LNCAP (cell line): ENCODE results near the gene OR2AT4.

ENCODE experiments used
- TF ChIP-seq, protein P1 (sequence below): fragments of 450-650 bp; IDR thresholded peaks from 2 replicates; pipeline ENCODE4 v1.5.1; 2017; ENCODE audit warnings: mild to moderate bottlenecking

The OR2AT4 gene

DNA sequence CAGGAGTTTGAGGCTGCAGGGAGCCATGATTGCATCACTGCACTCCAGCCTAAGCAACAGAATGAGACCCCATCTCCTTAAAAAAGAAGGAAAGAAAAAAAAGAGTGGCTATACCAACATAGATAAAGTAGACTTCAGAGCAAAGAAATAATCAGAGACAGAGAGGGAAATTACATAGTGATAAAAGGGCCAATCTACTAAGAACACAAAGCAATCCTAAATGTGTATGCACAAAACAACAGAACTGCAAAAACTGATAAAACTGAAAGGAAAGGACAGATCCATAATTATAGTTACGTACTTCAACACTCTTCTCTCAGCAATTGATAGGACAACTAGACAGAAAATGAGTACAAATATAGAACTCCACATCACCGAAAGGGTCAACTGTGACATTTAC, 17.8 kb upstream of the OR2AT4 start:
- TF ChIP-seq, protein P1, sequence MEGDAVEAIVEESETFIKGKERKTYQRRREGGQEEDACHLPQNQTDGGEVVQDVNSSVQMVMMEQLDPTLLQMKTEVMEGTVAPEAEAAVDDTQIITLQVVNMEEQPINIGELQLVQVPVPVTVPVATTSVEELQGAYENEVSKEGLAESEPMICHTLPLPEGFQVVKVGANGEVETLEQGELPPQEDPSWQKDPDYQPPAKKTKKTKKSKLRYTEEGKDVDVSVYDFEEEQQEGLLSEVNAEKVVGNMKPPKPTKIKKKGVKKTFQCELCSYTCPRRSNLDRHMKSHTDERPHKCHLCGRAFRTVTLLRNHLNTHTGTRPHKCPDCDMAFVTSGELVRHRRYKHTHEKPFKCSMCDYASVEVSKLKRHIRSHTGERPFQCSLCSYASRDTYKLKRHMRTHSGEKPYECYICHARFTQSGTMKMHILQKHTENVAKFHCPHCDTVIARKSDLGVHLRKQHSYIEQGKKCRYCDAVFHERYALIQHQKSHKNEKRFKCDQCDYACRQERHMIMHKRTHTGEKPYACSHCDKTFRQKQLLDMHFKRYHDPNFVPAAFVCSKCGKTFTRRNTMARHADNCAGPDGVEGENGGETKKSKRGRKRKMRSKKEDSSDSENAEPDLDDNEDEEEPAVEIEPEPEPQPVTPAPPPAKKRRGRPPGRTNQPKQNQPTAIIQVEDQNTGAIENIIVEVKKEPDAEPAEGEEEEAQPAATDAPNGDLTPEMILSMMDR = no peak

DNA sequence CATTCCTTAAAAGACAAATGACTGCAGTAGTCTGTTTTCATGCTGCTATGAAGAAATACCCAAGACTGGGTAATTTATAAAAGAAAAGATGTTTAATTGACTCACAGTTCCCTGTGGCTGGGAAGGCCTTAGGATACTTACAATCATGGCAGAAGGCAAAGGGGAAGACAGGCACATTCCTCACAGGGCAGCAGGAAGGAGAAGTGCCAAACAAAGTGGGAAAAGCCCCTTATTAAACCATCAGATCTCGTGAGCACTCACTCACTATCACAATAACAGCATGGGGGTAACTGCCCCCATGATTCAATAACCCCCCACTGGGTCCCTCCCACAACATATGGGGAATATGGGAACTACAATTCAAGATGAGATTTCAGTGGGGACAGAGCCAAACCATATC, 16.4 kb upstream of the OR2AT4 start:
- TF ChIP-seq, protein P1 = no peak

DNA sequence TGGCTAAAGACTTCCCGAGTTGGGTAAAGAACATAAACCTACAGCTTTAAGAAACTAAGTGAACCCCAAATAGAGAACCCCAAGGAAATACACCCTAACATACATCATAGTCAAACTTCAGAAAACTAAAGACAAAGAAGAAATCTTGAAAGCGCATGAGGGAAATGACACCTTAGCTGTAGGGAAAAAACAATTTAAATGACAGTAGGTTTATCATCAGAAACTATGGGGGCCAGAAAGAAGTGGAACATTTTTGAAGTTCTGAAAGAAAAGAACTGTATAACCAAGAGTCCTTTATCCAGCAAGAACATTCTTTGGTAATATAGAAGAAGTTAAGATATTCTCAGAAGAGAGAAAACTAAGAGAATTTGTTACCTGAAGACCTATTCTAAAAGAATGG, 15.5 kb upstream of the OR2AT4 start:
- TF ChIP-seq, protein P1 = no peak

DNA sequence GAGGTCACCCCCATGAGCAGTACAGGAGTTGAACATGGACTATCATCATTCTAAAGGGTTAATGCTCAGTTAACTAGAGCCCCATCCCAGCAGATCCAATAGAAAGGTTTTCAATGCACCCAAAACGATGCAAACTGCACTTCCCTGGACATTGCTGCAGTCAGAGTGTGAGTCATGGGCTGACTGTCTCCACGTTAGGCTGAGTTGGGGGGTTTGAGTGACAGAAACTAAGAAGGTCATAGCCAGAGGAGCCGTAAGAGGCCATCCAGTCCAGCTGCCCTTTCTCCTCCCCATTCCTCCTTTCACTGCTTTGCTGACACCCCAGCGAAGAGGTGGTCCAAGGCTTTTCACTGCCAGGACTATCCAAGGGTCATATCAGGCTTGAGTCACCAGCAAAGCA, 10.5 kb upstream of the OR2AT4 start:
- TF ChIP-seq, protein P1 = no peak

DNA sequence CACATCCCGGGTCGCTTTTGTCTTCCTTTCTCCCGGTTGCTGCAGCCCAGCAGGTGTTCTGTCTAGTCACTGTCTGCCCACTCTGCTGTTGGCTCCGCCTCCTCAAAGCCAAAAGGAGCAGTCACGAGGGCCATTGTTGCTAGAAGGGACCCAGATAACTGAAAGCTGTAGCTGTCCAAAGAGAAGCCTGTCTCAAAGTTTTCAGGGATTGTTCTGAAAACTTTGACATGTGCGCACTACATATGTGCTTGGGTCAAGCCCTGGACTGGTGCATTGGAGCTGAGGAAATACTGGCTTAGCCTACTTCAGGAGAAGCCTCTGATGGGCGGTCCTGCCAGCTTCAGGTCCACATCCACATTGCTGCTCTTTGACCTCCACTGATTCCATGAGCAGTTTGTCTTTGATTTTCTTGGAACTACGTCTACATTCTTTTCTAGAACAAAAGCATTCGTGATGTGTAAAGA, 8.8 kb upstream of the OR2AT4 start:
- TF ChIP-seq, protein P1 = no peak

DNA sequence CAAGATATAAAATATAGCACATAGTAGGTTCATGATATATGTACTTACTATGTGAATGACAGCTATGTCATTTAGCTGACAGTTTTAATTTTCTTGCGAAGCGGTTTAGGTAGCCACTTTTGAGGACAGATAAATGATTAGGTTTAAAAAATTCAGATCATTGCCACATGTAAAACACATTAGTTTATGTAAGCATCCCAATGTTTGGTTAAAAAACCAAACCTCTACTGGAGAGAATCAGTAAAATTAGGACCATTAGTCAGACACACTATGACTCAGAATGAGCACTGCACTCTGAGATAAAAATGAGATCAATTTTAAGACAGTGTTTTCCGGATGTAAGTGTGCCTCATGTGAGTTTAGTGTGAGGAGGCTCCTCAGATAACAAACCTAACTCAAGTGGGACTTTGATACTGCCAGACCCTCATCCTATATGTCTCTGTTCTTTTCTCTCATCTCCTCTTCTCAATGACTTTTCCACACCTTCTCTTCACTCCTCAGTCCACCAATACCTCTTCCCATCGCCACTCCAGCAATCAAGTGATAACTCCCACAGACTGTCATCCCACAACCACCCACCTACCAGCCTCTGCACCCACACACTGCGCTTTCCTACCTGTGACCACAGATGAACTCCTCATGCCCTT, 6.8 kb upstream of the OR2AT4 start:
- TF ChIP-seq, protein P1 = no peak

DNA sequence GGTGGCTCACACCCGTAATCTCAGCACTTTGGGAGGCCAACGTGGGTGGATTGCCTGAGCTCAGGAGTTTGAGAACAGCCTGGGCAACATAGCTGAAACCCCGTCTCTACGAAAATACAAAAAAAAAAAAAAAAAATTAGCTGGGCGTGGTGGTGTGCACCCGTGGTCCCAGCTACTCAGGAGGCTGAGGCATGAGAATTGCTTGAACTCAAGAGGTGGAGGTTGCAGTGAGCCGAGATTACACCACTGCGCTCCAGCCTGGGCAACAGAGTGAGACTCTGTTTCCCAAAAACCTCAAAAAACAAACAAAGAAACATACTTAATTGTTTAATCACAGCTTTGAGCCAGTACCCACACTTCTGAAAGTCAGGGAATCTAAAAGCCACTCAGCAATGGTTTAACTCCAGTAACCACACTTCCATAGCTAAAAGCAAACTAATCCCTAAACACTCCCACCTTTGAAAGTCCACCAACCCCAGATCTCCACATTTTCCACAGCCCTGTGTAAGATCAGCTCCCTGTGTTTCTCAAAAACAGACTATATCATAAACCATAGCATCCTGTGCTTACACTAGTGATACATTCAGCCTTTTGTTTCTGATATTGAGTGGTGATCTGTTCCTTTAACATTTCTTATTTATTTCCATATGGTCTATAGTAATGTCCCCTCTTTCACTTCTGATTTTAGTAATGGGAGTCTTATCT, 4.9 kb upstream of the OR2AT4 start:
- TF ChIP-seq, protein P1 = no peak
